Right kidney (tissue), 1 donor: ENCODE data around the gene ATP5MC3.

Experiments used
- DNase-seq: peaks from one replicate; pipeline ENCODE4 v3.0.0-alpha.2; 2016

The ATP5MC3 gene

GRCh38 chr2:175169191-175169590 lies 12.3 kb downstream of the ATP5MC3 start:
- DNase-seq: no peak

GRCh38 chr2:175168564-175168945 lies 13.0 kb downstream of the ATP5MC3 start:
- DNase-seq: no peak

- peak; percentile 94 for DNase-seq
Measured at GRCh38 chr2:175167792-175168563, 13.5 kb downstream of the ATP5MC3 start, which contains the start of gene ATF2. TSS of gene ATF2 (minus strand) at chr2:175168203. CDS start at chr2:175136443, 31,760 bp downstream.

GRCh38 chr2:175167076-175167791 lies 14.3 kb downstream of the ATP5MC3 start:
- no peak for DNase-seq

- DNase-seq: no peak
Measured at GRCh38 chr2:175166216-175166824, 15.2 kb downstream of the ATP5MC3 start.

- no peak for DNase-seq
Measured at GRCh38 chr2:175164235-175164634, 17.3 kb downstream of the ATP5MC3 start.

GRCh38 chr2:175158894-175159293 lies 22.6 kb downstream of the ATP5MC3 start:
- no peak for DNase-seq

GRCh38 chr2:175156534-175156933 lies 25.0 kb downstream of the ATP5MC3 start:
- DNase-seq: no peak

- DNase-seq: no peak
Measured at GRCh38 chr2:175154661-175155082, 26.8 kb downstream of the ATP5MC3 start.

GRCh38 chr2:175152242-175152641 lies 29.3 kb downstream of the ATP5MC3 start:
- DNase-seq: no peak

- no peak for DNase-seq
Measured at GRCh38 chr2:175151791-175152190, 29.7 kb downstream of the ATP5MC3 start.

- DNase-seq: no peak
Measured at GRCh38 chr2:175147186-175147585, 34.3 kb downstream of the ATP5MC3 start.

GRCh38 chr2:175143678-175144077 lies 37.8 kb downstream of the ATP5MC3 start:
- no peak for DNase-seq

GRCh38 chr2:175143191-175143590 lies 38.3 kb downstream of the ATP5MC3 start:
- no peak for DNase-seq

GRCh38 chr2:175140332-175140731 lies 41.2 kb downstream of the ATP5MC3 start:
- DNase-seq: no peak

GRCh38 chr2:175137793-175138192 lies 43.7 kb downstream of the ATP5MC3 start:
- no peak for DNase-seq

GRCh38 chr2:175136334-175137215 lies 44.9 kb downstream of the ATP5MC3 start:
- no peak for DNase-seq

- DNase-seq: no peak
Measured at GRCh38 chr2:175135862-175136261, 45.6 kb downstream of the ATP5MC3 start.

- DNase-seq: no peak
Measured at GRCh38 chr2:175135177-175135576, 46.3 kb downstream of the ATP5MC3 start.

- DNase-seq: no peak
Measured at GRCh38 chr2:175131252-175131651, 50.3 kb downstream of the ATP5MC3 start.

- no peak for DNase-seq
Measured at GRCh38 chr2:175126661-175127060, 54.8 kb downstream of the ATP5MC3 start.
